Measurements from ENCODE around the gene DEFB108B. TPM values are rescaled to one million over a fixed set of nuclear protein-coding genes. Genes with fewer than 3 reads are reported as not detected.
A peak's percentile ranks its signal among the peaks of the same experiment; 100 is the strongest.
"Not testable (repeated sequence)": the region's sequence is repeated elsewhere in the genome, so short reads cannot be mapped to it uniquely, and the experiment has no call there.

DEFB108B gene
- total RNA-seq, 1 experiment from 2014 or later = not detected

GRCh38 chr11:71885806-71886205, 52.8 kb downstream of the DEFB108B start:
- H3K9me3 Mint-ChIP-seq; ATAC-seq; POLR2A ChIA-PET; H3K36me3 Mint-ChIP-seq; H3K27me3 Mint-ChIP-seq (ENCODE audit: low read depth); H3K27ac Mint-ChIP-seq; DNase-seq (ENCODE audit: low spot score); H3K4me3 Mint-ChIP-seq: not testable (repeated sequence)
- CTCF ChIA-PET = interaction anchor here (1.2 kb wide), 1 partner anchor 306 kb away, joined by 3 read pairs; no protein-coding TSS in a partner anchor
- TF ChIP-seq HMGA2 (CRISPR knock-in tag; IDR thresholded peaks at IDR 0.05) = peak; percentile 85
- H3K4me1 Mint-ChIP-seq = peaks cover 16% of the 10 kb centered on the region

Other genes starting within 250 kb of the DEFB108B start
- not detected in 3 replicates for gene DEFB131B, start 45.3 kb downstream of the DEFB108B start, total RNA-seq (2021)
- 10.6 to 14.6 TPM (median 11.8 TPM) in 3 replicates for gene XNDC1N, start 95.4 kb downstream of the DEFB108B start, total RNA-seq (2021)
- gene RNF121, start 95.8 kb downstream of the DEFB108B start, total RNA-seq (2021) = 40.2 to 45.3 TPM (median 41.0 TPM) in 3 replicates
- gene IL18BP, start 165.7 kb downstream of the DEFB108B start, total RNA-seq (2021) = 14.1 to 17.3 TPM (median 15.0 TPM) in 3 replicates
- 117 to 147 TPM (median 118 TPM) in 3 replicates for gene NUMA1, start 247.3 kb downstream of the DEFB108B start, total RNA-seq (2021)
- 5.3 to 5.6 TPM (median 5.3 TPM) in 3 replicates for gene LRRC51, start 247.7 kb downstream of the DEFB108B start, total RNA-seq (2021)